GM06990 (cell line): ENCODE results near the gene RGSL1.
"Not testable (repeated sequence)": the region's sequence is repeated elsewhere in the genome, so short reads cannot be mapped to it uniquely, and the experiment has no call there.

Experiments
- DNase-seq: peaks from one replicate; pipeline ENCODE4 v3.0.0-alpha.2; 2011; ENCODE audit not compliant: insufficient read length; ENCODE audit errors: extremely low read depth
- H3K27me3 ChIP-seq: replicated peaks from 2 replicates; pipeline ENCODE4 v1.6.0; 2011; ENCODE audit warnings: low read length; ENCODE audit not compliant: control insufficient read depth, insufficient read depth
- H3K36me3 ChIP-seq: 2 replicates; pipeline ENCODE4 v1.5.1; 2011; ENCODE audit warnings: low read length; ENCODE audit not compliant: control insufficient read depth, insufficient read depth
- H3K4me3 ChIP-seq: replicated peaks from 2 replicates; pipeline ENCODE4 v1.5.1; 2011; ENCODE audit warnings: low read depth, mild to moderate bottlenecking, control low read depth, low read length
- TF ChIP-seq, protein P1 (sequence below): IDR thresholded peaks from 2 replicates; pipeline ENCODE4 v1.5.1; 2011; ENCODE audit warnings: low read length, control low read depth, mild to moderate bottlenecking, inconsistent platforms; ENCODE audit not compliant: insufficient read depth, poor library complexity, severe bottlenecking

Gene RGSL1

DNA sequence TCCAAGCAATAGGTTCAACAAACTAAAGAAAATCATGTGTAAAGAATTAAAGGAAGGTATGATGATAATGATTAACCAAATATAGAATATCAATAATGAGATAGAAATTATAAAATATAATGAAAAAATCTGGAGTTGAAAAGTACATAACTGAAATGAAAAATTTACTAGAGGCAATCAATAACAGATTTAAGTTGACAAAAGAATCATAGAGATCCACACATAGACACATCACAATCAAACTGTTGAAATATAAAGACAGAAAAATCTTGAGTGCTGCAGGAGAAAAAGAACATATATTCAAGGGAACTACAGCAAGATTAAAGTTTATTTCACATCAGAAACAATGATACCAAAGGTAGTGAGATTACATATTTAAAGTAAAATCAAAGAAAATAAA, 75.4 kb downstream of the RGSL1 start:
- H3K4me3 ChIP-seq: no peak overlapping the region
- DNase-seq: no peak
- TF ChIP-seq, protein P1, sequence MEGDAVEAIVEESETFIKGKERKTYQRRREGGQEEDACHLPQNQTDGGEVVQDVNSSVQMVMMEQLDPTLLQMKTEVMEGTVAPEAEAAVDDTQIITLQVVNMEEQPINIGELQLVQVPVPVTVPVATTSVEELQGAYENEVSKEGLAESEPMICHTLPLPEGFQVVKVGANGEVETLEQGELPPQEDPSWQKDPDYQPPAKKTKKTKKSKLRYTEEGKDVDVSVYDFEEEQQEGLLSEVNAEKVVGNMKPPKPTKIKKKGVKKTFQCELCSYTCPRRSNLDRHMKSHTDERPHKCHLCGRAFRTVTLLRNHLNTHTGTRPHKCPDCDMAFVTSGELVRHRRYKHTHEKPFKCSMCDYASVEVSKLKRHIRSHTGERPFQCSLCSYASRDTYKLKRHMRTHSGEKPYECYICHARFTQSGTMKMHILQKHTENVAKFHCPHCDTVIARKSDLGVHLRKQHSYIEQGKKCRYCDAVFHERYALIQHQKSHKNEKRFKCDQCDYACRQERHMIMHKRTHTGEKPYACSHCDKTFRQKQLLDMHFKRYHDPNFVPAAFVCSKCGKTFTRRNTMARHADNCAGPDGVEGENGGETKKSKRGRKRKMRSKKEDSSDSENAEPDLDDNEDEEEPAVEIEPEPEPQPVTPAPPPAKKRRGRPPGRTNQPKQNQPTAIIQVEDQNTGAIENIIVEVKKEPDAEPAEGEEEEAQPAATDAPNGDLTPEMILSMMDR: no peak
- no peaks in the 10 kb centered on the region for H3K36me3 ChIP-seq
- H3K27me3 ChIP-seq: no peaks in the 10 kb centered on the region

DNA sequence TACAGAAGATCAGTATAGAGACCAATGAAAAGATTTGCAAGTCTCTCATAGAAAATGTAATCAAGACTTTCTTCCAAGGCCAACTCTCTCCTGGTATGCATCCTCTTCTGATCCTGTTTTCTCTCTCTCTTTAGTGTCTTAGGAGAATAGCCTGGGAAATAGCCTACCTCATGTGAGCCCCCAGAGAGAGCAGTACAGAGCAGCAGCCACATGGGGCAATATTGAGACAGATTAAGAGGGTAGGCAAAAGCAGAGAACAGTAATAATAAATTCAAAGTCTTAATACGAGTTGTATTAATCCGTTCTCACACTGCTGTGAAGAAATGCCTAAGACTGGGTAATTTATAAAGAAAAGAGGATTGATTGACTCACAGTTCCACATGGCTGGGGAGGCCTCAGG, 77.7 kb downstream of the RGSL1 start:
- no peak for DNase-seq
- H3K36me3 ChIP-seq: no peaks in the 10 kb centered on the region
- TF ChIP-seq, protein P1: no peak

DNA sequence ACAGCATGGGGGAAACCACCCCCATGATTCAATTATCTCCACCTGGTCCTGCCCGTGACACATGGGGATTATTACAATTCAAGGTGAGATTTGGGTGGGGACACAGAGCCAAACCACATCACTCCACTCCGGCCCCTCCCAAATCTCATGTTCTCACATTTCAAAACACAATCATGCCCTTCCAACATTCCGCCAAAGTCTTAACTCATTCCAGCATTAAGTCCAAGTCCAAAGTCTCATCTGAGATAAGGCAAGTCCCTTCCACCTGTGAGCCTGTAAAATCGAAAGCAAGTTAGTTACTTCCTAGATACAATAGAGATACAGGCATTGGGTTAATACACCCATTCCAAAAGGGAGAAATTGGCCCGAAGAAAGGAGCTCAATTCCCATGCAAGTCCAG, 78.3 kb downstream of the RGSL1 start:
- not testable (repeated sequence) for H3K36me3 ChIP-seq, DNase-seq

More for the DNA sequence above, 77.7 kb downstream of the RGSL1 start:
- Histone ChIP-seq H3K4me3 (no peak overlapping the region), H3K27me3 (no peaks in the 10 kb centered on the region)

GRCh38 chr1:182533896-182534295, 84.0 kb downstream of the RGSL1 start:
- H3K36me3 ChIP-seq: no peaks in the 10 kb centered on the region
- H3K27me3 ChIP-seq: no peaks in the 10 kb centered on the region
- H3K4me3 ChIP-seq: no peak overlapping the region
- DNase-seq: no peak
- TF ChIP-seq, protein P1: no peak

More for the DNA sequence above, 78.3 kb downstream of the RGSL1 start:
- H3K27me3 ChIP-seq, H3K4me3 ChIP-seq: not testable (repeated sequence)

DNA sequence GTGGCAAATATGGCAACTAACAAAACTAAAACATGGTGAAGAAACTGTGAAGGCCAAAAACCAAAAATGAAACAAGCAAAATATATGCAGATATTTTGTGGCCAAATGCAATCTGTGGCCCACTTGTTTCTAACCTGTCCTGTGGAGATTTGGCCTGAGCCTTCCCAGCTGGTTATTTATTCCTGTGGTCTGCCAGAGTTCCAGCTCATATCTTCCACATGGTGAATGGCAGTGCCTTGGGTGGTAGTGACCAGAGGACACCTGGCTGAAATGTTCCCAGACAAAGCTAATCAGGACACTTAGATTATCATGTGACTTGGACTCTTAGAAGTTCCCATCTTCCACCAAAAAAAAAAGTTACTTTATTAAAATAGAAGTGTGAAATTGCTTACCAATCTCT, 99.4 kb downstream of the RGSL1 start:
- H3K27me3 ChIP-seq: no peaks in the 10 kb centered on the region
- H3K4me3 ChIP-seq: no peak overlapping the region
- DNase-seq: no peak
- no peaks in the 10 kb centered on the region for H3K36me3 ChIP-seq
- TF ChIP-seq, protein P1: no peak

GRCh38 chr1:182549811-182550210, 99.9 kb downstream of the RGSL1 start:
- no peak for DNase-seq
- Histone ChIP-seq H3K4me3 (no peak overlapping the region), H3K36me3 (no peaks in the 10 kb centered on the region), H3K27me3 (no peaks in the 10 kb centered on the region)
- TF ChIP-seq, protein P1: no peak
